Measurements from ENCODE around the gene BABAM1. TPM values are rescaled to one million over a fixed set of nuclear protein-coding genes. Genes with fewer than 3 reads are reported as not detected.

The BABAM1 gene
- total and polyA plus RNA-seq, 10 of the 15 experiments (the other 5 are each of a cell fraction or from before 2014, with no cell fraction given): 11.9 to 154 (median 103) TPM

DNA sequence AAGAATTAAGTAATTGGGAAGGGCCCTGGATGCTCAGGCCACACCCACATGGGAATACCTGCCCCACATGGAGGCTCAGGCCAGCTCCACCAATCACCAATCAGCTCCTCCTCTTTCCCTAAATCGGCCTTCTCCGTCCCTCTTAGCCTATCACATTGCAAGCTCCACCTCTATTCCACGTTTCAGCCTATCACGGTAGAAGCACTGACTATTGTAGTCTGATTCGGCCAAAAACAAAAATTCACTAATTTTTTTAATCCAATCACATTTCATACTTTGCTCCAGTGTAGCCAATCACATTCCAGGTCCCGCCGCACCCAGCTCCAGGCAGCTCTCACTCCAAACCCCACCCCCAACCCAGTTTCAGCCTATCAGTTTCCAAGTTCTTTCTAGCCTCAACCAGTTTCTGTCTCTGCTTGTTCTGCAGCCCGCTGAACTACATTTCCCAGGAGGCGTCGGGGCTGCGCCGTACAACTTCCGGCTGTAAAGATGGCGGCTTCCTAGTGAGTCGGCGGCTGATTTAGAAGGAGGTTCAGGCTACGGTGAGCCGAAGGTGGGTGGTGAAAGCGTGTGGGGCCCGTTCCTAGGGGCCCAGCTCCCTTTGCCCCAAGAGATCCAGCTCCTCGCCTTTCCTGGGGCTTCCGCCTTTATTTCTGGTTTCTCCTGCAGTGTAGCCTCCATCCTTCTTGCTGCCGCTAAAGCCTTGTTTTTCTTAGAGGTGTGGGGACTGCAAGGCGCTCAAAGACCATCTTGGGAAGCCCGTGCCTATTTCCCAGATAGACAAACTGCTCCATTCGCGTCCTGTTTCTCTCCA, at the start of gene BABAM1 (continued):
- TF ChIP-seq, protein P1, sequence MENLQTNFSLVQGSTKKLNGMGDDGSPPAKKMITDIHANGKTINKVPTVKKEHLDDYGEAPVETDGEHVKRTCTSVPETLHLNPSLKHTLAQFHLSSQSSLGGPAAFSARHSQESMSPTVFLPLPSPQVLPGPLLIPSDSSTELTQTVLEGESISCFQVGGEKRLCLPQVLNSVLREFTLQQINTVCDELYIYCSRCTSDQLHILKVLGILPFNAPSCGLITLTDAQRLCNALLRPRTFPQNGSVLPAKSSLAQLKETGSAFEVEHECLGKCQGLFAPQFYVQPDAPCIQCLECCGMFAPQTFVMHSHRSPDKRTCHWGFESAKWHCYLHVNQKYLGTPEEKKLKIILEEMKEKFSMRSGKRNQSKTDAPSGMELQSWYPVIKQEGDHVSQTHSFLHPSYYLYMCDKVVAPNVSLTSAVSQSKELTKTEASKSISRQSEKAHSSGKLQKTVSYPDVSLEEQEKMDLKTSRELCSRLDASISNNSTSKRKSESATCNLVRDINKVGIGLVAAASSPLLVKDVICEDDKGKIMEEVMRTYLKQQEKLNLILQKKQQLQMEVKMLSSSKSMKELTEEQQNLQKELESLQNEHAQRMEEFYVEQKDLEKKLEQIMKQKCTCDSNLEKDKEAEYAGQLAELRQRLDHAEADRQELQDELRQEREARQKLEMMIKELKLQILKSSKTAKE (IDR thresholded peaks at IDR 0.05; ENCODE audit: low read depth, poor library complexity, severe bottlenecking): peak; percentile 78
- TF ChIP-seq NFYA (IDR thresholded peaks at IDR 0.05; ENCODE audit: borderline replicate concordance, low read depth, low read length) (peak; percentile 93), RAD51 (IDR thresholded peaks at IDR 0.05) (no peak; the same call in 1 of the 2 replicates), RELA (IDR thresholded peaks at IDR 0.05; ENCODE audit: borderline replicate concordance, partially characterized antibody) (peak; percentile 14), CREM (IDR thresholded peaks at IDR 0.05; ENCODE audit: low read depth) (peak; percentile 93), SRF (IDR thresholded peaks at IDR 0.05; ENCODE audit: low read depth in 2 of 2, low read length in 2 of 2) (peak in 1 of 2 experiments; percentile 64; a peak in 1 of 4 replicates), ZNF217 (IDR thresholded peaks at IDR 0.05) (no peak), TAF1 (IDR thresholded peaks at IDR 0.05; ENCODE audit: borderline replicate concordance, low read depth, low read length) (peak; percentile 95), NR2F1 (conservative IDR thresholded peaks at IDR 0.05) (no peak), ZNF24 (IDR thresholded peaks at IDR 0.05) (no peak), CBX5 (IDR thresholded peaks at IDR 0.05; ENCODE audit: low read depth) (no peak), EP300 (IDR thresholded peaks at IDR 0.05; ENCODE audit: borderline replicate concordance in 1 of 2, control insufficient read depth in 1 of 2, low read depth in 2 of 2, low read length in 2 of 2) (no peak), MTA2 (IDR thresholded peaks at IDR 0.05; ENCODE audit: low read depth) (no peak), IRF4 (IDR thresholded peaks at IDR 0.05; ENCODE audit: low read depth, low read length) (no peak), EGR1 (IDR thresholded peaks at IDR 0.05; ENCODE audit: borderline replicate concordance in 1 of 2, low read depth in 2 of 2, low read length in 2 of 2) (peak in 1 of 2 experiments; percentile 36; a peak in 1 of 3 replicates), ZNF622 (IDR thresholded peaks at IDR 0.05) (no peak), GABPA (IDR thresholded peaks at IDR 0.05; ENCODE audit: low read depth) (peak; percentile 97), PAX8 (IDR thresholded peaks at IDR 0.05) (no peak)
- TF ChIP-seq, protein P2, sequence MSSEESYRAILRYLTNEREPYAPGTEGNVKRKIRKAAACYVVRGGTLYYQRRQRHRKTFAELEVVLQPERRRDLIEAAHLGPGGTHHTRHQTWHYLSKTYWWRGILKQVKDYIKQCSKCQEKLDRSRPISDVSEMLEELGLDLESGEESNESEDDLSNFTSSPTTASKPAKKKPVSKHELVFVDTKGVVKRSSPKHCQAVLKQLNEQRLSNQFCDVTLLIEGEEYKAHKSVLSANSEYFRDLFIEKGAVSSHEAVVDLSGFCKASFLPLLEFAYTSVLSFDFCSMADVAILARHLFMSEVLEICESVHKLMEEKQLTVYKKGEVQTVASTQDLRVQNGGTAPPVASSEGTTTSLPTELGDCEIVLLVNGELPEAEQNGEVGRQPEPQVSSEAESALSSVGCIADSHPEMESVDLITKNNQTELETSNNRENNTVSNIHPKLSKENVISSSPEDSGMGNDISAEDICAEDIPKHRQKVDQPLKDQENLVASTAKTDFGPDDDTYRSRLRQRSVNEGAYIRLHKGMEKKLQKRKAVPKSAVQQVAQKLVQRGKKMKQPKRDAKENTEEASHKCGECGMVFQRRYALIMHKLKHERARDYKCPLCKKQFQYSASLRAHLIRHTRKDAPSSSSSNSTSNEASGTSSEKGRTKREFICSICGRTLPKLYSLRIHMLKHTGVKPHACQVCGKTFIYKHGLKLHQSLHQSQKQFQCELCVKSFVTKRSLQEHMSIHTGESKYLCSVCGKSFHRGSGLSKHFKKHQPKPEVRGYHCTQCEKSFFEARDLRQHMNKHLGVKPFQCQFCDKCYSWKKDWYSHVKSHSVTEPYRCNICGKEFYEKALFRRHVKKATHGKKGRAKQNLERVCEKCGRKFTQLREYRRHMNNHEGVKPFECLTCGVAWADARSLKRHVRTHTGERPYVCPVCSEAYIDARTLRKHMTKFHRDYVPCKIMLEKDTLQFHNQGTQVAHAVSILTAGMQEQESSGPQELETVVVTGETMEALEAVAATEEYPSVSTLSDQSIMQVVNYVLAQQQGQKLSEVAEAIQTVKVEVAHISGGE (CRISPR knock-in tag; IDR thresholded peaks at IDR 0.05): no peak
- TF ChIP-seq, protein P3, sequence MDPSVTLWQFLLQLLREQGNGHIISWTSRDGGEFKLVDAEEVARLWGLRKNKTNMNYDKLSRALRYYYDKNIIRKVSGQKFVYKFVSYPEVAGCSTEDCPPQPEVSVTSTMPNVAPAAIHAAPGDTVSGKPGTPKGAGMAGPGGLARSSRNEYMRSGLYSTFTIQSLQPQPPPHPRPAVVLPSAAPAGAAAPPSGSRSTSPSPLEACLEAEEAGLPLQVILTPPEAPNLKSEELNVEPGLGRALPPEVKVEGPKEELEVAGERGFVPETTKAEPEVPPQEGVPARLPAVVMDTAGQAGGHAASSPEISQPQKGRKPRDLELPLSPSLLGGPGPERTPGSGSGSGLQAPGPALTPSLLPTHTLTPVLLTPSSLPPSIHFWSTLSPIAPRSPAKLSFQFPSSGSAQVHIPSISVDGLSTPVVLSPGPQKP (IDR thresholded peaks at IDR 0.05; ENCODE audit: low read depth, low read length): peak; percentile 85
- TF ChIP-seq, protein P4, sequence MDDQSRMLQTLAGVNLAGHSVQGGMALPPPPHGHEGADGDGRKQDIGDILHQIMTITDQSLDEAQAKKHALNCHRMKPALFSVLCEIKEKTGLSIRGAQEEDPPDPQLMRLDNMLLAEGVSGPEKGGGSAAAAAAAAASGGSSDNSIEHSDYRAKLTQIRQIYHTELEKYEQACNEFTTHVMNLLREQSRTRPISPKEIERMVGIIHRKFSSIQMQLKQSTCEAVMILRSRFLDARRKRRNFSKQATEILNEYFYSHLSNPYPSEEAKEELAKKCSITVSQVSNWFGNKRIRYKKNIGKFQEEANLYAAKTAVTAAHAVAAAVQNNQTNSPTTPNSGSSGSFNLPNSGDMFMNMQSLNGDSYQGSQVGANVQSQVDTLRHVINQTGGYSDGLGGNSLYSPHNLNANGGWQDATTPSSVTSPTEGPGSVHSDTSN (IDR thresholded peaks at IDR 0.05; ENCODE audit: insufficient replicate concordance, low read depth, low read length): peak; percentile 82
- TF ChIP-seq, protein P5, sequence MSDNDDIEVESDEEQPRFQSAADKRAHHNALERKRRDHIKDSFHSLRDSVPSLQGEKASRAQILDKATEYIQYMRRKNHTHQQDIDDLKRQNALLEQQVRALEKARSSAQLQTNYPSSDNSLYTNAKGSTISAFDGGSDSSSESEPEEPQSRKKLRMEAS (IDR thresholded peaks at IDR 0.05; ENCODE audit: low read depth, low read length): no peak

Measured in GM12878 (cell line).